Measurements from ENCODE around the gene SPAG16. TPM values are rescaled to one million over a fixed set of nuclear protein-coding genes. Genes with fewer than 3 reads are reported as not detected.

SPAG16 gene
- total RNA-seq, 1 donor from 2014 or later, result 16.7 TPM

DNA sequence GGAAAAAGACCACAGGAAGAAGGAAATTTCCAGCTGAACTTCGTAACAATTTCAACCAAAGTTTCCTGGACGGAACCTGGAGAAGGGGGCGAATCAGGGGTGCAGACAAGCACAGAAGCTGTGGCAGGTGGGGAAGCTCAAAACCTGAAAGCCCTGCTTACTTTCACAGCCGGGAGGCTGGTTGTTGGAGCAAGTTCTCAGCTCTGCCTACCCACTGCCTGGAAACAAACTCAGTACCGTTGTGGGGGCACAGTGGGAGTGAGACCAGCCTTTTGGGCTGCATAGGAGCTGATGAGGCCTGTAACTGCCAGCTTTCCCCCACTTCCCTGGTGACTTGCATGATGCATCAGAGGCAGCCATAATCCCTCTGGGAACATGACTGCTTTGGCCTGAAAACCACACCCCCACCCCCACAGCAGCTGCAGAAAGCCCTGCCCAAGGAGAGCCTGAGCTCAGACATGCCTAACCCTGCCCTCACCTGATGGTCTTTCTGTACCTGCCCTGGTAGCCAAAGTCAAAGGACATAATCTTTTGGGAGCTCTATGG is 919.6 kb downstream of the SPAG16 start:
- FAIRE-seq (no peak), DNase-seq (ENCODE audit: low read depth) (no peak)
- no peak overlapping the region for H3K4me3 Mint-ChIP-seq (ENCODE audit: unreplicated experiment)
- Histone ChIP-seq H3K79me2 (ENCODE audit: insufficient read depth, low read length) (no peaks in the 10 kb centered on the region), H4K20me1 (ENCODE audit: insufficient read depth, low read length) (no peaks in the 10 kb centered on the region), H3K27me3 (ENCODE audit: insufficient read depth, low read length) (no peaks in the 10 kb centered on the region), H2AFZ (ENCODE audit: low read depth, low read length) (no peak overlapping the region), H3K36me3 (ENCODE audit: insufficient read depth, low read length) (no peaks in the 10 kb centered on the region), H3K9me3 (ENCODE audit: insufficient read depth, low read depth, low read length) (no peaks in the 10 kb centered on the region), H3K4me3 (ENCODE audit: insufficient read depth, low read depth, low read length) (no peak overlapping the region), H3K9ac (ENCODE audit: low read length) (no peak overlapping the region), H3K27ac (ENCODE audit: low read depth, low read length) (no peak overlapping the region), H3K4me1 (ENCODE audit: insufficient read depth, low read length) (no peaks in the 10 kb centered on the region), H3K4me2 (ENCODE audit: low read length) (no peak overlapping the region)
- H3K27me3 Mint-ChIP-seq (ENCODE audit: low read depth, unreplicated experiment), result no peaks in the 10 kb centered on the region
- no peaks in the 10 kb centered on the region for H3K36me3 Mint-ChIP-seq (ENCODE audit: low read depth, unreplicated experiment)
- no peak for TF ChIP-seq EZH2 (IDR thresholded peaks at IDR 0.05; ENCODE audit: insufficient read depth, low read length)
- H3K9me3 Mint-ChIP-seq (ENCODE audit: unreplicated experiment), result no peaks in the 10 kb centered on the region
- no peak overlapping the region for H3K27ac Mint-ChIP-seq (ENCODE audit: unreplicated experiment)
- H3K4me1 Mint-ChIP-seq (ENCODE audit: low read depth, unreplicated experiment), result peaks cover 2% of the 10 kb centered on the region

DNA sequence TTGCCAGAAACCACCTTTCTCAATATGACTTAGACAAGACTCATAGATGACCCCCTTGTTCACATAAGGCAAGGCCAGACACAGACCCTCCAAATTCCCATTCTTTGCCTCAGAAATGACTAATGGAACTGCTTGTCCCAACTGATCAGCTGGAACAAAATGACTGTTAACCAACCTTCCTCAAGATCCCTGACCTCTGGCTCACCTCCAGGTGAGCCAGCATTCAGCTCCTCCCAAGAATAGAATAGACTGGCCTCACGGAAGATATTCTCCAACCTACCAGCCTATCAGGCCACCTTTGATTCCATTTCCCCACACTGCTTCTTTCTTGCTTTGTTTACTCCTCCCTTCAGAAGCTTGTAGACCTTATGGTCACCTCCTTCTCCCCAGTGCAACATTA is 930.8 kb downstream of the SPAG16 start:
- FAIRE-seq, result no peak
- Histone ChIP-seq H3K4me3 (ENCODE audit: insufficient read depth, low read depth, low read length) (no peak overlapping the region), H3K27me3 (ENCODE audit: insufficient read depth, low read length) (no peaks in the 10 kb centered on the region)

DNA sequence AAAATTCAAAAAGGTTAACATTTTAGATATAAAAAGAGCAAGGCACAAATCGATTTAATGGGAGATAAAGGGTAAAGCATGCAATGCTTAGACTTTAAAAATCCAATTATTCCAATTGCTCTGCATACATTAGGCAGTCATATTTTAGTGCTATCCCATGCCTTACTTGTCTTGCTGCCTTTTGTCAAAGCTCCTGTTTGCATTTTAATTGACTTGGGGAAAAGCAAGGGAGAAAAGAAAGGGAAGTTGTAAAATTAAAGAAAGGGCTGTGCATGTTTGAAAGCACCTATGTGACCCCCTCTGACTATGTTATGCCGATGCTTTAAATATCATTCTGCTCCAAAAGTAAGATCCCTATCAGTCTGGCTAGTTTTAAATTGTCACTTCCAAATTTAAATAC is 932.9 kb downstream of the SPAG16 start:
- H3K79me2 ChIP-seq (ENCODE audit: insufficient read depth, low read length), result no peaks in the 10 kb centered on the region
- no peaks in the 10 kb centered on the region for H3K36me3 ChIP-seq (ENCODE audit: insufficient read depth, low read length)
- Mint-ChIP-seq H3K4me3 (ENCODE audit: unreplicated experiment) (no peak overlapping the region), H3K27ac (ENCODE audit: unreplicated experiment) (no peak overlapping the region), H3K27me3 (ENCODE audit: low read depth, unreplicated experiment) (no peaks in the 10 kb centered on the region), H3K36me3 (ENCODE audit: low read depth, unreplicated experiment) (no peaks in the 10 kb centered on the region), H3K4me1 (ENCODE audit: low read depth, unreplicated experiment) (peaks cover 2% of the 10 kb centered on the region), H3K9me3 (ENCODE audit: unreplicated experiment) (no peaks in the 10 kb centered on the region)
- no peak for TF ChIP-seq EZH2 (IDR thresholded peaks at IDR 0.05; ENCODE audit: insufficient read depth, low read length)
- TF ChIP-seq, protein P1, sequence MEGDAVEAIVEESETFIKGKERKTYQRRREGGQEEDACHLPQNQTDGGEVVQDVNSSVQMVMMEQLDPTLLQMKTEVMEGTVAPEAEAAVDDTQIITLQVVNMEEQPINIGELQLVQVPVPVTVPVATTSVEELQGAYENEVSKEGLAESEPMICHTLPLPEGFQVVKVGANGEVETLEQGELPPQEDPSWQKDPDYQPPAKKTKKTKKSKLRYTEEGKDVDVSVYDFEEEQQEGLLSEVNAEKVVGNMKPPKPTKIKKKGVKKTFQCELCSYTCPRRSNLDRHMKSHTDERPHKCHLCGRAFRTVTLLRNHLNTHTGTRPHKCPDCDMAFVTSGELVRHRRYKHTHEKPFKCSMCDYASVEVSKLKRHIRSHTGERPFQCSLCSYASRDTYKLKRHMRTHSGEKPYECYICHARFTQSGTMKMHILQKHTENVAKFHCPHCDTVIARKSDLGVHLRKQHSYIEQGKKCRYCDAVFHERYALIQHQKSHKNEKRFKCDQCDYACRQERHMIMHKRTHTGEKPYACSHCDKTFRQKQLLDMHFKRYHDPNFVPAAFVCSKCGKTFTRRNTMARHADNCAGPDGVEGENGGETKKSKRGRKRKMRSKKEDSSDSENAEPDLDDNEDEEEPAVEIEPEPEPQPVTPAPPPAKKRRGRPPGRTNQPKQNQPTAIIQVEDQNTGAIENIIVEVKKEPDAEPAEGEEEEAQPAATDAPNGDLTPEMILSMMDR (IDR thresholded peaks at IDR 0.05; ENCODE audit: insufficient read depth, low read depth, low read length), result no peak
- H2AFZ ChIP-seq (ENCODE audit: low read depth, low read length), result no peak overlapping the region
- FAIRE-seq, result no peak
- H3K27me3 ChIP-seq (ENCODE audit: insufficient read depth, low read length), result no peaks in the 10 kb centered on the region
- H3K4me2 ChIP-seq (ENCODE audit: low read length), result no peak overlapping the region
- no peak overlapping the region for H3K4me3 ChIP-seq (ENCODE audit: insufficient read depth, low read depth, low read length)
- H3K4me1 ChIP-seq (ENCODE audit: insufficient read depth, low read length), result no peaks in the 10 kb centered on the region
- H3K9me3 ChIP-seq (ENCODE audit: insufficient read depth, low read depth, low read length), result no peaks in the 10 kb centered on the region
- no peaks in the 10 kb centered on the region for H4K20me1 ChIP-seq (ENCODE audit: insufficient read depth, low read length)
- H3K9ac ChIP-seq (ENCODE audit: low read length), result no peak overlapping the region
- H3K27ac ChIP-seq (ENCODE audit: low read depth, low read length), result no peak overlapping the region
- no peak for DNase-seq (ENCODE audit: low read depth)

More for the DNA sequence above, 930.8 kb downstream of the SPAG16 start:
- DNase-seq (ENCODE audit: low read depth), result no peak
- H3K4me1 Mint-ChIP-seq (ENCODE audit: low read depth, unreplicated experiment), result peaks cover 2% of the 10 kb centered on the region
- H3K79me2 ChIP-seq (ENCODE audit: insufficient read depth, low read length), result no peaks in the 10 kb centered on the region
- no peaks in the 10 kb centered on the region for H3K9me3 ChIP-seq (ENCODE audit: insufficient read depth, low read depth, low read length)
- H3K27ac ChIP-seq (ENCODE audit: low read depth, low read length), result no peak overlapping the region
- H3K4me1 ChIP-seq (ENCODE audit: insufficient read depth, low read length), result no peaks in the 10 kb centered on the region
- no peaks in the 10 kb centered on the region for H3K36me3 Mint-ChIP-seq (ENCODE audit: low read depth, unreplicated experiment)
- TF ChIP-seq EZH2 (IDR thresholded peaks at IDR 0.05; ENCODE audit: insufficient read depth, low read length), result no peak
- TF ChIP-seq, protein P1 (IDR thresholded peaks at IDR 0.05; ENCODE audit: insufficient read depth, low read depth, low read length), result no peak
- no peaks in the 10 kb centered on the region for H3K36me3 ChIP-seq (ENCODE audit: insufficient read depth, low read length)
- H2AFZ ChIP-seq (ENCODE audit: low read depth, low read length), result no peak overlapping the region
- no peak overlapping the region for H3K4me2 ChIP-seq (ENCODE audit: low read length)
- no peaks in the 10 kb centered on the region for H4K20me1 ChIP-seq (ENCODE audit: insufficient read depth, low read length)
- H3K27me3 Mint-ChIP-seq (ENCODE audit: low read depth, unreplicated experiment), result no peaks in the 10 kb centered on the region
- H3K27ac Mint-ChIP-seq (ENCODE audit: unreplicated experiment), result no peak overlapping the region
- no peaks in the 10 kb centered on the region for H3K9me3 Mint-ChIP-seq (ENCODE audit: unreplicated experiment)
- H3K4me3 Mint-ChIP-seq (ENCODE audit: unreplicated experiment), result no peak overlapping the region
- H3K9ac ChIP-seq (ENCODE audit: low read length), result no peak overlapping the region

Measured in astrocyte (in vitro differentiated cells and primary cell).